GM23248 (cell line): ENCODE data around the gene SKAP1. TPM values are rescaled to one million over a fixed set of nuclear protein-coding genes. Genes with fewer than 3 reads are reported as not detected.

ENCODE experiments used
- DNase-seq: peaks from one replicate; pipeline ENCODE4 v3.0.0-alpha.2; 2015
- H2AFZ ChIP-seq: fragments of 200-600 bp; sonication (generic); 2 replicates; pipeline ENCODE4 v1.6.1; 2016; ENCODE audit warnings: antibody characterized with exemption
- H3F3A ChIP-seq: fragments of 200-600 bp; sonication (generic); 2 replicates; pipeline ENCODE4 v1.6.1; 2016; ENCODE audit warnings: mild to moderate bottlenecking, antibody characterized with exemption, mixed run types; ENCODE audit not compliant: insufficient read depth
- H3K27ac ChIP-seq: fragments of 200-600 bp; sonication (generic); 2 replicates; pipeline ENCODE4 v1.5.1; 2016; ENCODE audit warnings: mild to moderate bottlenecking
- H3K27me3 ChIP-seq: fragments of 200-600 bp; sonication (generic); replicated peaks from 2 replicates; pipeline ENCODE4 v1.6.1; 2016; ENCODE audit warnings: mild to moderate bottlenecking; ENCODE audit not compliant: insufficient read depth
- H3K36me3 ChIP-seq: fragments of 200-600 bp; sonication (generic); 2 replicates; pipeline ENCODE4 v1.6.1; 2016; ENCODE audit warnings: low read depth, mild to moderate bottlenecking
- H3K4me1 ChIP-seq: fragments of 200-600 bp; sonication (generic); 2 replicates; pipeline ENCODE4 v1.6.1; 2016; ENCODE audit warnings: mild to moderate bottlenecking; ENCODE audit not compliant: insufficient read depth
- H3K4me2 ChIP-seq: fragments of 200-600 bp; sonication (generic); one replicate; pipeline ENCODE4 v1.6.1; 2016; ENCODE audit warnings: mild to moderate bottlenecking; ENCODE audit not compliant: unreplicated experiment
- H3K4me3 ChIP-seq: fragments of 200-600 bp; sonication (generic); 2 replicates; pipeline ENCODE4 v1.5.1; 2016; ENCODE audit warnings: mild to moderate bottlenecking
- H3K79me2 ChIP-seq: fragments of 200-600 bp; sonication (generic); 2 replicates; pipeline ENCODE4 v1.6.1; 2016; ENCODE audit warnings: mild to moderate bottlenecking; ENCODE audit not compliant: insufficient read depth
- H3K9ac ChIP-seq: fragments of 200-600 bp; sonication (generic); 2 replicates; pipeline ENCODE4 v1.6.1; 2016; ENCODE audit warnings: mild to moderate bottlenecking
- H3K9me2 ChIP-seq: fragments of 200-600 bp; sonication (generic); 2 replicates; pipeline ENCODE4 v1.6.1; 2016; ENCODE audit warnings: mixed run types, mild to moderate bottlenecking, moderate library complexity; ENCODE audit not compliant: insufficient read depth
- H3K9me3 ChIP-seq: fragments of 200-600 bp; sonication (generic); one replicate; pipeline ENCODE4 v1.6.1; 2017; ENCODE audit warnings: low read depth
- H4K20me1 ChIP-seq: fragments of 200-600 bp; sonication (generic); 2 replicates; pipeline ENCODE4 v1.6.0; 2016; ENCODE audit not compliant: insufficient read depth
- EZH2 ChIP-seq: fragments of 200-600 bp; sonication (generic); IDR thresholded peaks from 2 replicates; pipeline ENCODE4 v1.6.1; 2018; ENCODE audit warnings: antibody characterized with exemption, mild to moderate bottlenecking; ENCODE audit not compliant: insufficient read depth, poor library complexity, severe bottlenecking
- EZH2phosphoT487 ChIP-seq: fragments of 200-600 bp; sonication (generic); IDR thresholded peaks from 2 replicates; pipeline ENCODE4 v1.6.1; 2018; ENCODE audit warnings: antibody characterized with exemption, moderate library complexity, mild to moderate bottlenecking, low read depth; ENCODE audit not compliant: insufficient read depth
- WGBS, 2 experiments: methylation state at CpG; one replicate each; pipeline ENCODE4 v1.1.6; 2015 to 2017; ENCODE audit warnings: low lambda C conversion rate in 2 of 2, low coverage in 1 of 2; ENCODE audit errors: missing lambda C conversion rate in 2 of 2; 5-methylcytosine and 5-hydroxymethylcytosine counted together
- in situ Hi-C: fragments of 300-500 bp; cut with MboI; formaldehyde crosslinking; loops from 2 replicates; pipeline ENCODE4 v1.15.0; 2020
- polyA plus RNA-seq: library from polyadenylated mRNA; unstranded; fragments of >200 nt; fragmentation: Nextera tagmentation; extraction: Ambion mirVana; gene quantifications from 2 replicates; pipeline ENCODE4 v1.2.1, GENCODE V29; 2016
- total RNA-seq: library from RNA; depleted of rRNA; stranded (reverse); fragments of >200 nt; shearing (Covaris generic); gene quantifications from 2 replicates; pipeline ENCODE4 v1.2.3, GENCODE V29; 2014

Gene SKAP1
- total and polyA plus RNA-seq, 2 experiments from 2014 or later: not detected

DNA sequence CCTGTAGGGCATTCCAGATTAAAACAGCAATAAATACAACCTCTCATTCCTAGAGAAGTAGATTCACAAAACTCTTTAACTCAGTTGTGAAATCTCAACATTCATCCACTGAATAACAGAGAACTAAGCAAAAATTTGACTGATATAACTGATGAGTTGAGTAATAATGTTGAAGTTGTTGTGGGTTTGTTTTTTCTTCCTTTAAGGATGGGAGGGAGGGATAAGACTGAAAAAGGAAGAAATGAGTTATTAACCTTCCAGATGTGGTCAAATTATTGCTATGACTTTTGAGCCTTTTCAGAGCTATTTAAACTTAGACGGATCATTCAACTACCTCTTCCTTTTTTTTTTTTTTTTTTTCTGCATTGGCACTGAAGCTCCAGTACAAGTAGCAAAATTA is 38.6 kb downstream of the SKAP1 start:
- H2AFZ ChIP-seq: no peak overlapping the region
- no peak overlapping the region for H3K27ac ChIP-seq
- H3K4me3 ChIP-seq: no peak overlapping the region
- H3F3A ChIP-seq: 0 out of 2 replicates have a peak, but pooled peaks cover 4% of the 10 kb centered on the region
- WGBS, 2 experiments: 30 to 45% methylated on average over 1 of the region's 1 CpG
- no peaks in the 10 kb centered on the region for H3K79me2 ChIP-seq
- H3K27me3 ChIP-seq: peaks cover 22% of the 10 kb centered on the region; the same call in 1 of the 2 replicates
- no peaks in the 10 kb centered on the region for H3K9me2 ChIP-seq
- peaks cover 8% of the 10 kb centered on the region for H3K4me1 ChIP-seq
- H3K9ac ChIP-seq: no peak overlapping the region
- H4K20me1 ChIP-seq: no peaks in the 10 kb centered on the region
- H3K36me3 ChIP-seq: no peaks in the 10 kb centered on the region
- DNase-seq: no peak
- no peaks in the 10 kb centered on the region for H3K9me3 ChIP-seq
- in situ Hi-C loops: no loop called here
- TF ChIP-seq EZH2phosphoT487 (no peak), EZH2 (no peak)
- no peak overlapping the region for H3K4me2 ChIP-seq

DNA sequence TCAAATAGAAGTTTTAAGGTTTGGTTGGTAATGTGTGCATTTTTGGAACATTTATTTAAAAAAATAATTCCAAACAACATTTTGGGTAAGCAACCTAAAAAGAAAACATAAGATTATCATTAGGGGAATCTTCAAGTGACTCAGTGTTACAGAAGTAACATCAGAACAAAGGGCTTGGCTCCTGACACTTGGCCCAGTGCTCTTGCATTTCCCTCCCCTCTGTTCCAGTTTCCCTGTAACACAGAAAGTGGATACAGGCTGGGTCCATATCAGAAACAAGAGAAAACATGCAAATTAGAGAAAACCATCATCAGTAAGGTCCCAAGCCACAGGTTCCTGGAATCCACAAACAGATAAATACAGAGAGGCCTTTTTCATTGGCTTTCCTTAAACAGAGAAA is 40.1 kb downstream of the SKAP1 start:
- Histone ChIP-seq H3K9me3 (no peaks in the 10 kb centered on the region), H4K20me1 (no peaks in the 10 kb centered on the region), H3K79me2 (no peaks in the 10 kb centered on the region), H3K27me3 (peaks cover 22% of the 10 kb centered on the region; the same call in 1 of the 2 replicates), H3K9me2 (no peaks in the 10 kb centered on the region), H3F3A (0 out of 2 replicates have a peak, but pooled peaks cover 4% of the 10 kb centered on the region), H3K4me2 (no peak overlapping the region), H3K27ac (no peak overlapping the region), H3K9ac (no peak overlapping the region), H3K36me3 (no peaks in the 10 kb centered on the region), H2AFZ (no peak overlapping the region), H3K4me1 (peaks cover 8% of the 10 kb centered on the region), H3K4me3 (no peak overlapping the region)
- in situ Hi-C loops: no loop called here
- TF ChIP-seq EZH2phosphoT487 (no peak), EZH2 (no peak)
- DNase-seq: no peak

DNA sequence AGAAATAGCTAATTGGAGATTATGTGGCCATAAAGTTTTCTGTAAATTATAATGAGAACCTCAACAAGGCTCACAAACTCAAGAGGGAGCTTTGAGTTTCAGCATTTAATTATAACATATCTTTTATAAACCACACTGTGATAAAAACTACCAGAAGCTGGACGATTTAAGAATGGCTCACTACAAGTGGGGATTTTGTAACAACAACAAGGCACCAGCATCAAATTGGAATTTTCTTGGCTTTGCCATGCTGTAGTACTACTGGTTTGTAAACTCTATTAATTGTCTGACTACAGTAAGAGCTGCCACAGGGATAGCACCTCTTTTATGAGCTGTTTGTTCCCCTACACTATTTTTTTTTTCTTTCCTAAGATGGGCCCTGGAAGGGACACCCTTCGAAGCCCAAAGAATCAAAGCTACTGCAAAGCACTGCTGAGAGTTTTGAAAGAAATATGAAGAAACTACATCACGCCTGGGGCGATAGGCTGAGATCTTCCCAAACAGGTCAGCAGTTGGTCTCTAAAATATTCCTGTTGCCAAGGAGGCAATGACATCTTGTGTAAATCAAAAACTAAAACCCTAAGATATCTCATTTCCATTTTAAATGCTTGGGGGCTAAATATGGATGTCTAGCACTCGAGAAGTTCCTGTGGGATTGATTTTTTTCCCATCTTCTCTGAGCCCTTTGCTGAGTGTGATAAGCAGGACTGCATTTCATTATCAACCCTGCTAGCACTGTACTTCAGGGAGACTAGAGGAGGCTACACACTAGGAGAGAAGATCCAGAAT is 40.9 kb downstream of the SKAP1 start:
- Histone ChIP-seq H3K79me2 (no peaks in the 10 kb centered on the region), H4K20me1 (no peaks in the 10 kb centered on the region), H3K4me2 (no peak overlapping the region), H2AFZ (no peak overlapping the region), H3K9ac (no peak overlapping the region), H3K9me3 (no peaks in the 10 kb centered on the region), H3K4me1 (peaks cover 8% of the 10 kb centered on the region), H3K4me3 (no peak overlapping the region), H3K9me2 (no peaks in the 10 kb centered on the region), H3K27ac (no peak overlapping the region), H3K27me3 (peaks cover 22% of the 10 kb centered on the region; the same call in 1 of the 2 replicates), H3K36me3 (no peaks in the 10 kb centered on the region), H3F3A (0 out of 2 replicates have a peak, but pooled peaks cover 4% of the 10 kb centered on the region)
- DNase-seq: no peak
- TF ChIP-seq EZH2phosphoT487: no peak
- TF ChIP-seq EZH2: no peak
- 62 to 70% methylated on average over 5 of the region's 5 CpGs for WGBS, 2 experiments
- in situ Hi-C loops: no loop called here

DNA sequence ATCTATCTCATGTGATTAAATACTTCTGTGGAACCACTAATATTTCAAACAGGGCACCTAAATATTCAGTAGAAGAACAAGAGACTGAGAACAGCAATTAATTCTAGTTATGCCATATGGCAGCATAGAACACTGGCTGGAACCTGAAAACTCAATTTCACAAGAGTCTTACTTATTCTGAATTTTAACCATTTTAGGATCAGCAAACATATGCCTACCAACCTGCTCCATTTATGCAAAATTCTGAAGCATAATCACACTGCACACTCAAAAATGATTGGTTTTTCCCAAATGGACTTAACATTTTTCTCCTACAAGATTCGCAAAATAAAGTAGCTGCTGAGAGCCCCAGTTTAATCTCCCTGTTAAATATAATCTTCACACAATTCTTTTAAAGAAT is 43.2 kb downstream of the SKAP1 start:
- Histone ChIP-seq H3K27me3 (peaks cover 18% of the 10 kb centered on the region; the same call in 1 of the 2 replicates), H3K9ac (no peak overlapping the region), H3K79me2 (no peaks in the 10 kb centered on the region), H2AFZ (no peak overlapping the region), H3K9me3 (no peaks in the 10 kb centered on the region), H3F3A (no peaks in the 10 kb centered on the region), H3K4me3 (no peak overlapping the region), H3K9me2 (no peaks in the 10 kb centered on the region), H3K27ac (no peak overlapping the region), H4K20me1 (no peaks in the 10 kb centered on the region), H3K4me1 (no peaks in the 10 kb centered on the region), H3K4me2 (no peak overlapping the region), H3K36me3 (no peaks in the 10 kb centered on the region)
- TF ChIP-seq EZH2phosphoT487 (no peak), EZH2 (no peak)
- in situ Hi-C loops: no loop called here
- WGBS, 2 experiments: 84 to 88% methylated on average over 1 of the region's 1 CpG
- DNase-seq: no peak
